GM12878 (cell line): Measurements from ENCODE around the gene MRPL49. TPM values are rescaled to one million over a fixed set of nuclear protein-coding genes. Genes with fewer than 3 reads are reported as not detected.

Source experiments
- BHLHE40 ChIP-seq, 2 experiments: fragments of 450-650 bp in 1 of 2; IDR thresholded peaks; 2 replicates each; pipeline ENCODE4 v1.6.1; 2011 to 2017; ENCODE audit warnings: low read depth in 2 of 2, borderline replicate concordance in 1 of 2, improper control_type of control experiment in 1 of 2, low read length in 1 of 2, mild to moderate bottlenecking in 1 of 2
- CREM ChIP-seq: IDR thresholded peaks from 2 replicates; pipeline ENCODE4 v1.6.1; 2014; ENCODE audit warnings: antibody characterized with exemption, low read depth
- ELK1 ChIP-seq: IDR thresholded peaks from 2 replicates; pipeline ENCODE4 v1.6.1; 2012; ENCODE audit warnings: low read depth, low read length, improper control_type of control experiment
- NRF1 ChIP-seq: conservative IDR thresholded peaks from 2 replicates; pipeline ENCODE4 v1.6.1; 2011; ENCODE audit warnings: mild to moderate bottlenecking, low read depth, low read length, improper control_type of control experiment
- SMC3 ChIP-seq: IDR thresholded peaks from 2 replicates; pipeline ENCODE4 v1.6.1; 2011; ENCODE audit warnings: low read length, improper control_type of control experiment, borderline replicate concordance
- STAT1 ChIP-seq: fragments of 450-650 bp; conservative IDR thresholded peaks from 2 replicates; pipeline ENCODE4 v1.6.1; 2014; ENCODE audit warnings: antibody characterized with exemption, mild to moderate bottlenecking
- SUPT20H ChIP-seq: IDR thresholded peaks from 2 replicates; pipeline ENCODE4 v1.6.1; 2011; ENCODE audit warnings: low read depth, mild to moderate bottlenecking, low read length, moderate library complexity, borderline replicate concordance; ENCODE audit not compliant: control insufficient read depth
- ZBTB4 ChIP-seq: fragments of 450-650 bp; formaldehyde crosslinking; IDR thresholded peaks from 2 replicates; pipeline ENCODE4 v1.4.0; 2022; ENCODE audit warnings: mild to moderate bottlenecking, moderate library complexity
- ZBTB40 ChIP-seq: fragments of 450-650 bp; IDR thresholded peaks from 2 replicates; pipeline ENCODE4 v1.6.1; 2016; ENCODE audit warnings: mild to moderate bottlenecking, moderate library complexity, borderline replicate concordance
- ZNF622 ChIP-seq: fragments of 450-650 bp; IDR thresholded peaks from 2 replicates; pipeline ENCODE4 v1.6.1; 2017; ENCODE audit warnings: mild to moderate bottlenecking, inconsistent platforms
- polyA plus RNA-seq, 11 experiments: library from polyadenylated mRNA; depleted of rRNA in 4 of 11; unstranded in 6 of 11; stranded (reverse) in 5 of 11; fragments of >200 nt; fragmentation: Nextera tagmentation in 4 of 11; fragmentation: Illumina TruSeq in 1 of 11; extraction: Ambion mirVana in 4 of 11; extraction: Trizol in 1 of 11; gene quantifications; 1 replicate in 1 of 11; 2 replicates in 10 of 11; pipeline versions ENCODE4 v1.2.1 to v1.2.3, GENCODE V29; 2011 to 2016; ENCODE audit warnings: inconsistent platforms in 2 of 11, missing spikeins in 2 of 11, low read depth in 1 of 11
- total RNA-seq, 4 experiments: library from RNA; depleted of rRNA in 3 of 4; stranded (reverse); fragments of >200 nt in 3 of 4; fragmentation: Illumina TruSeq in 1 of 4; extraction: Trizol in 1 of 4; gene quantifications; 2 replicates each; pipeline versions ENCODE4 v1.2.1 to v1.2.3, GENCODE V29; 2013 to 2021
- TF ChIP-seq, protein P1 (sequence below): fragments of 450-650 bp; IDR thresholded peaks from 2 replicates; pipeline ENCODE4 v1.6.1; 2016; ENCODE audit warnings: mild to moderate bottlenecking
- TF ChIP-seq, protein P2 (sequence below): IDR thresholded peaks from 2 replicates; pipeline ENCODE4 v1.6.1; 2011; ENCODE audit warnings: mild to moderate bottlenecking, low read depth, low read length, moderate library complexity; ENCODE audit not compliant: insufficient replicate concordance
- TF ChIP-seq, protein P3 (sequence below): fragments of 450-650 bp; conservative IDR thresholded peaks from 2 replicates; pipeline ENCODE4 v1.6.1; 2017; ENCODE audit warnings: mild to moderate bottlenecking, moderate library complexity

Gene MRPL49
- total and polyA plus RNA-seq, 10 of the 15 experiments (the other 5 are each of a cell fraction or from before 2014, with no cell fraction given), result 42.0 to 116 (median 71.7) TPM

GRCh38 chr11:65170058-65170534, 48.0 kb downstream of the MRPL49 start, which contains the start of gene SPDYC (continued):
- TF ChIP-seq ELK1 (no peak), ZBTB4 (CRISPR knock-in tag) (no peak), ZNF622 (no peak), STAT1 (no peak), ZBTB40 (no peak), SUPT20H (no peak), BHLHE40 (IDR thresholded peaks at IDR 0.05; ENCODE audit: borderline replicate concordance in 1 of 2, low read depth in 2 of 2, low read length in 1 of 2) (no peak), NRF1 (no peak), SMC3 (no peak), CREM (no peak)
- TF ChIP-seq, protein P1, sequence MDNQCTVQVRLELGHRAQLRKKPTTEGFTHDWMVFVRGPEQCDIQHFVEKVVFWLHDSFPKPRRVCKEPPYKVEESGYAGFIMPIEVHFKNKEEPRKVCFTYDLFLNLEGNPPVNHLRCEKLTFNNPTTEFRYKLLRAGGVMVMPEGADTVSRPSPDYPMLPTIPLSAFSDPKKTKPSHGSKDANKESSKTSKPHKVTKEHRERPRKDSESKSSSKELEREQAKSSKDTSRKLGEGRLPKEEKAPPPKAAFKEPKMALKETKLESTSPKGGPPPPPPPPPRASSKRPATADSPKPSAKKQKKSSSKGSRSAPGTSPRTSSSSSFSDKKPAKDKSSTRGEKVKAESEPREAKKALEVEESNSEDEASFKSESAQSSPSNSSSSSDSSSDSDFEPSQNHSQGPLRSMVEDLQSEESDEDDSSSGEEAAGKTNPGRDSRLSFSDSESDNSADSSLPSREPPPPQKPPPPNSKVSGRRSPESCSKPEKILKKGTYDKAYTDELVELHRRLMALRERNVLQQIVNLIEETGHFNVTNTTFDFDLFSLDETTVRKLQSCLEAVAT, result no peak
- TF ChIP-seq, protein P2, sequence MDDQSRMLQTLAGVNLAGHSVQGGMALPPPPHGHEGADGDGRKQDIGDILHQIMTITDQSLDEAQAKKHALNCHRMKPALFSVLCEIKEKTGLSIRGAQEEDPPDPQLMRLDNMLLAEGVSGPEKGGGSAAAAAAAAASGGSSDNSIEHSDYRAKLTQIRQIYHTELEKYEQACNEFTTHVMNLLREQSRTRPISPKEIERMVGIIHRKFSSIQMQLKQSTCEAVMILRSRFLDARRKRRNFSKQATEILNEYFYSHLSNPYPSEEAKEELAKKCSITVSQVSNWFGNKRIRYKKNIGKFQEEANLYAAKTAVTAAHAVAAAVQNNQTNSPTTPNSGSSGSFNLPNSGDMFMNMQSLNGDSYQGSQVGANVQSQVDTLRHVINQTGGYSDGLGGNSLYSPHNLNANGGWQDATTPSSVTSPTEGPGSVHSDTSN, result no peak
- TF ChIP-seq, protein P3, sequence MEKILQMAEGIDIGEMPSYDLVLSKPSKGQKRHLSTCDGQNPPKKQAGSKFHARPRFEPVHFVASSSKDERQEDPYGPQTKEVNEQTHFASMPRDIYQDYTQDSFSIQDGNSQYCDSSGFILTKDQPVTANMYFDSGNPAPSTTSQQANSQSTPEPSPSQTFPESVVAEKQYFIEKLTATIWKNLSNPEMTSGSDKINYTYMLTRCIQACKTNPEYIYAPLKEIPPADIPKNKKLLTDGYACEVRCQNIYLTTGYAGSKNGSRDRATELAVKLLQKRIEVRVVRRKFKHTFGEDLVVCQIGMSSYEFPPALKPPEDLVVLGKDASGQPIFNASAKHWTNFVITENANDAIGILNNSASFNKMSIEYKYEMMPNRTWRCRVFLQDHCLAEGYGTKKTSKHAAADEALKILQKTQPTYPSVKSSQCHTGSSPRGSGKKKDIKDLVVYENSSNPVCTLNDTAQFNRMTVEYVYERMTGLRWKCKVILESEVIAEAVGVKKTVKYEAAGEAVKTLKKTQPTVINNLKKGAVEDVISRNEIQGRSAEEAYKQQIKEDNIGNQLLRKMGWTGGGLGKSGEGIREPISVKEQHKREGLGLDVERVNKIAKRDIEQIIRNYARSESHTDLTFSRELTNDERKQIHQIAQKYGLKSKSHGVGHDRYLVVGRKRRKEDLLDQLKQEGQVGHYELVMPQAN, result no peak
